C4-2B (cell line): Measurements from ENCODE around the gene CRTC3.

ENCODE experiments used
- CTCF ChIP-seq: fragments of 450-650 bp; conservative IDR thresholded peaks from 2 replicates; pipeline ENCODE4 v1.5.1; 2017; ENCODE audit warnings: mild to moderate bottlenecking
- ZFX ChIP-seq: fragments of 450-650 bp; IDR thresholded peaks from 2 replicates; pipeline ENCODE4 v1.6.1; 2017

GRCh38 chr15:90560229-90560776 is 30.6 kb downstream of the CRTC3 start:
- TF ChIP-seq CTCF (no peak), ZFX (no peak)
